A673 (cell line): Measurements from ENCODE around the gene TXNDC15. TPM values are rescaled to one million over a fixed set of nuclear protein-coding genes. Genes with fewer than 3 reads are reported as not detected.

Experiments
- BruUV-seq: library from RNA; stranded (reverse); fragments of 400-500 nt; replicated peaks from 2 replicates; lab custom pipeline; 2021; lab: Mats Ljungman, UMichigan
- CTCF ChIA-PET: fragments of 300-600 bp; sonication (Branson Sonifier 250); formaldehyde crosslinking; loops from one replicate; lab custom pipeline; 2022; ENCODE audit warnings: antibody characterized with exemption; lab: Charles Lee
- POLR2A ChIA-PET: fragments of 300-600 bp; sonication (Branson Sonifier 250); formaldehyde crosslinking; loops from one replicate; lab custom pipeline; 2022; ENCODE audit warnings: antibody characterized with exemption; ENCODE audit not compliant: low non-redundant PET; lab: Charles Lee
- DNase-seq: peaks from one replicate; pipeline ENCODE4 v3.0.0-alpha.2; 2015; ENCODE audit warnings: low spot score
- H3K27ac ChIP-seq: fragments of 200-600 bp; sonication (generic); 2 replicates; pipeline ENCODE4 v1.5.1; 2016; ENCODE audit warnings: mixed run types, low read depth, mild to moderate bottlenecking, mixed read lengths, antibody characterized with exemption, low read length; ENCODE audit not compliant: poor library complexity, severe bottlenecking
- H3K27me3 ChIP-seq: fragments of 200-600 bp; sonication (generic); replicated peaks from 2 replicates; pipeline ENCODE4 v1.6.1; 2017; ENCODE audit warnings: mixed run types, low read depth, mild to moderate bottlenecking, mixed read lengths, antibody characterized with exemption, low read length; ENCODE audit not compliant: insufficient read depth, poor library complexity
- H3K36me3 ChIP-seq: fragments of 200-600 bp; sonication (generic); 2 replicates; pipeline ENCODE4 v1.6.1; 2016; ENCODE audit warnings: mixed run types, mild to moderate bottlenecking, mixed read lengths, antibody characterized with exemption, low read length; ENCODE audit not compliant: insufficient read depth, poor library complexity, severe bottlenecking
- H3K4me1 ChIP-seq: fragments of 200-600 bp; sonication (generic); 2 replicates; pipeline ENCODE4 v1.6.1; 2017; ENCODE audit warnings: mixed run types, mild to moderate bottlenecking, mixed read lengths, antibody characterized with exemption, low read length; ENCODE audit not compliant: insufficient read depth, poor library complexity, severe bottlenecking
- H3K4me3 ChIP-seq: fragments of 200-600 bp; sonication (generic); 2 replicates; pipeline ENCODE4 v1.5.1; 2016; ENCODE audit warnings: low read depth, mixed run types, mild to moderate bottlenecking, mixed read lengths, low read length; ENCODE audit not compliant: poor library complexity, severe bottlenecking
- H3K9me3 ChIP-seq: fragments of 200-600 bp; sonication (generic); 2 replicates; pipeline ENCODE4 v1.6.1; 2016; ENCODE audit warnings: mixed run types, low read depth, mild to moderate bottlenecking, mixed read lengths, antibody characterized with exemption, low read length; ENCODE audit not compliant: poor library complexity, severe bottlenecking
- EZH2 ChIP-seq: fragments of 200-600 bp; sonication (generic); IDR thresholded peaks from 2 replicates; pipeline ENCODE4 v1.6.1; 2017; ENCODE audit warnings: borderline replicate concordance, low read depth, mild to moderate bottlenecking, mixed read lengths, antibody characterized with exemption, low read length; ENCODE audit not compliant: poor library complexity, severe bottlenecking
- intact Hi-C: fragments of 100-400 bp; cut with micrococcal nuclease; formaldehyde crosslinking; loops from one replicate; pipeline ENCODE4 v1.10.0; 2022; ENCODE audit not compliant: unreplicated experiment
- total RNA-seq: library from RNA; stranded (reverse); gene quantifications from 2 replicates; pipeline ENCODE4 v1.2.3, GENCODE V29; 2021
- TF ChIP-seq, protein P1 (sequence below): fragments of 300-800, 200-600 bp; sonication (generic); conservative IDR thresholded peaks from 2 replicates; pipeline ENCODE4 v1.5.1; 2017; ENCODE audit warnings: low read depth, mild to moderate bottlenecking, antibody characterized with exemption, low read length, moderate library complexity, mixed read lengths

The TXNDC15 gene
- total RNA-seq, 1 experiment from 2014 or later = 42.0 TPM

DNA sequence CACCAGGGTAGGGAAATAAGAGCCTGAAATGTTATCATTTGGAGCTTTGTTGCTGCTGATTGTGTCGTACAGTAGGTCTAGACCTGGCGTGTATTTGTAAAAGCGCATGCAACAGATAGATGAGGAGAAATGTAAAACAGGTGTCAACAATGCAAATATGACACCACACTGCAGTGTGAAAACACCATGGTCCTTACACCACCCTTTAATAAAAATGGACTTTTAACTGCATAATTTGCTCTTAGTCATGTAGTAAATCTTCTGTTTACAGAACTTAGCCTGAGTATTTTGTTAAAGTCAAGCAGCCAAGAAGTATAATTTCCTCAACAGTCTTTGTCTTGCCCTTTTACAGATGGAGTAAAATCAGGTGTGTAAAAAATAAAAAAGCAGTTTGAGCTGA, 44.7 kb downstream of the TXNDC15 start:
- intact Hi-C loops = loop anchor here (10.0 kb wide), 1 partner anchor 276 kb away; no protein-coding TSS in a partner anchor
- Histone ChIP-seq H3K9me3 (no peaks in the 10 kb centered on the region), H3K27ac (no peak overlapping the region), H3K4me1 (no peaks in the 10 kb centered on the region), H3K4me3 (no peak overlapping the region), H3K27me3 (no peaks in the 10 kb centered on the region), H3K36me3 (peaks cover 4% of the 10 kb centered on the region)
- CTCF ChIA-PET = no interaction called here
- POLR2A ChIA-PET = no interaction called here
- BruUV-seq = no TSS peak
- TF ChIP-seq, protein P1, sequence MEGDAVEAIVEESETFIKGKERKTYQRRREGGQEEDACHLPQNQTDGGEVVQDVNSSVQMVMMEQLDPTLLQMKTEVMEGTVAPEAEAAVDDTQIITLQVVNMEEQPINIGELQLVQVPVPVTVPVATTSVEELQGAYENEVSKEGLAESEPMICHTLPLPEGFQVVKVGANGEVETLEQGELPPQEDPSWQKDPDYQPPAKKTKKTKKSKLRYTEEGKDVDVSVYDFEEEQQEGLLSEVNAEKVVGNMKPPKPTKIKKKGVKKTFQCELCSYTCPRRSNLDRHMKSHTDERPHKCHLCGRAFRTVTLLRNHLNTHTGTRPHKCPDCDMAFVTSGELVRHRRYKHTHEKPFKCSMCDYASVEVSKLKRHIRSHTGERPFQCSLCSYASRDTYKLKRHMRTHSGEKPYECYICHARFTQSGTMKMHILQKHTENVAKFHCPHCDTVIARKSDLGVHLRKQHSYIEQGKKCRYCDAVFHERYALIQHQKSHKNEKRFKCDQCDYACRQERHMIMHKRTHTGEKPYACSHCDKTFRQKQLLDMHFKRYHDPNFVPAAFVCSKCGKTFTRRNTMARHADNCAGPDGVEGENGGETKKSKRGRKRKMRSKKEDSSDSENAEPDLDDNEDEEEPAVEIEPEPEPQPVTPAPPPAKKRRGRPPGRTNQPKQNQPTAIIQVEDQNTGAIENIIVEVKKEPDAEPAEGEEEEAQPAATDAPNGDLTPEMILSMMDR = no peak
- TF ChIP-seq EZH2 = no peak
- no peak for DNase-seq

DNA sequence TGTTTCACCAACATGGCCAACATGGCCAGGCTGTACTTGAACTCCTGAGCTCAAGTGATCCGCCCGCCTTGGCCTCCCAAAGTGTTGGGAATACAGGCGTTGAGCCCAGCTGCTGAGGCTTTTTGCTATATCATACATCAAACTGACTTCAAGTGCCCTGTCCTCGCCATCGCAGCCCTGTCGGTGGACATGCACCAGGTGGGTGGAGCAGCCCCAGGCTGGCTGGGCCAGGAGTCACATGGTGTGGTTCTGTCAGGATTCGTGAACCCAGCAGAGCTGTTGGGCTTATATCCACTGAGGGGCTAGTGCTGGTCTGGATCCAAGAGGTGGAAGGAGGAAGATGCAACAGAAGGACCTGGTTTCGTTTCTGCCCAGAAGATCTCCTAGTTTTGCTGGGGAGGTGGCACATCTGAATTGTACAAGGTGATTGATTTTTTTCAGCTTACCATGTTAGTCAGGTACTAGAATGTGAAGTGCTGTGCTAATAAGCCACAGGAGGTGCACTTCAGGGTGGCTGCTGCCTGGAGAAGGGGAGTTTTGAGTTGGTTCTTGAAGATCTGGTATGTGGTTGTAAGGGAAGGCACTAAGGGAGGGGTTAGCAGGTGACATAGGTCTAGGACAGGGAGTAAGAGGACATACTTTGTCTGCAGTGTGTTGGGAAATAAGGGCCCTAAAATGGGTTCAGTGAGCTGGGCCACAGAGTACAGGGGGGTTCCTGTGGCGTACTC, 46.8 kb downstream of the TXNDC15 start:
- Histone ChIP-seq H3K27me3 (no peaks in the 10 kb centered on the region), H3K4me3 (no peak overlapping the region), H3K27ac (no peak overlapping the region), H3K4me1 (no peaks in the 10 kb centered on the region), H3K36me3 (no peaks in the 10 kb centered on the region), H3K9me3 (no peaks in the 10 kb centered on the region)
- POLR2A ChIA-PET = no interaction called here
- intact Hi-C loops = no loop called here
- DNase-seq = no peak
- CTCF ChIA-PET = no interaction called here
- BruUV-seq = no TSS peak
- TF ChIP-seq EZH2 = no peak
- TF ChIP-seq, protein P1 = no peak

DNA sequence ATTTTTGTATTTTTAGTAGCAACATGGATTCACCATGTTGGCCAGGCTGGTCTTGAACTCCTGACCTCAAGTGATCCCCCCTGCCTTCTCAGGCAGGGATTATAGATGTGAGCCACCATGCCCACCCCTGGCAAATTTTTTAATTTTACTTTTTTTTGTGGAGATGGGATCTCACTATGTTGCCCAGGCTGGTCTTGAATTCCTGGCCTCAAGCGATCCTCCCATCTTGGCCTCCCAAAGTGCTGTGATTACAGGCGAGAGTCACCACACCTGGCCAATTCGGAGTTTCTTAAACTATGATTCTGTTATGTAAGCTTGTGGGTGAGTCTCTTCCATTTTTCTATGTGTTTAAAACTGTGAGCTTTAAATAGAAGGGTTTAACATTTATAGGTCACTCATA, 58.3 kb downstream of the TXNDC15 start:
- H3K4me1 ChIP-seq = no peaks in the 10 kb centered on the region
- POLR2A ChIA-PET = no interaction called here
- H3K9me3 ChIP-seq = no peaks in the 10 kb centered on the region
- intact Hi-C loops = no loop called here
- H3K4me3 ChIP-seq = no peak overlapping the region
- DNase-seq = no peak
- CTCF ChIA-PET = no interaction called here
- no peak overlapping the region for H3K27ac ChIP-seq
- no peaks in the 10 kb centered on the region for H3K36me3 ChIP-seq
- H3K27me3 ChIP-seq = no peaks in the 10 kb centered on the region
- BruUV-seq = no TSS peak
- no peak for TF ChIP-seq EZH2
- TF ChIP-seq, protein P1 = no peak
